ENCODE data around the gene FILIP1L. TPM values are rescaled to one million over a fixed set of nuclear protein-coding genes. Genes with fewer than 3 reads are reported as not detected.

Gene FILIP1L
- total and polyA plus RNA-seq, 2 of the 8 experiments (the other 6 are each of a cell fraction or from before 2014, with no cell fraction given), result 0.06 to 0.09 TPM

DNA sequence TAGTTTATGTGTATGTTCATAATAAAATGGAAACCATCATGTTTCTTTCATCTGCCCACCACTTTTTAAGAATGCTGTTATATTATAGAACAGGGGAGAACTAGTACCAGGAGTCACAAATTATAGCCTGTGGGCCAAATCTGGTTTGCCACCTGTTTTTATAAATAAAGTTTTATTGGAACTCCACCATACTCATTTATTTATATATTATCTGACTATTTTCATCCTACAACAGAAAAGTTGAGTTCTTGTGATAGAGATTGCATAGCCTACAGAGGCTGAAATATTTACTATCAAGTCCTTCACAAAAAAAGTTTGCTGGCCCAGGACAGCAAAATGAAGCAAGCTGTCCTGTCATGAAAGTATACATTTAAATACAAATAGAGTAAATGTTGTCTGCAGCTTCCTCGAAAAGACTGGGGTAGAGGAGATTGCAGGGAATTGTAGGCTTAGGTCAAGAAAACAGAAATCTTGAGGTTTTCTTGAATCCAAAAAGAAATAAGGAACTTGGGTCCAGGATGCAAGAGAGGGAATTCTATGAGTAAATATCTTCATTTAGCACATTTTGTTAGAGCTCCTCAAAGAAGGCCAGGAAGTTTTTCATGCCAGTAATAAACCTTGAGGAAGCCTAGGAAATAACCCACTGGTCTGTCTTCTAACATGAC, 41.1 kb downstream of the FILIP1L start (continued):
- TF ChIP-seq, protein P1, sequence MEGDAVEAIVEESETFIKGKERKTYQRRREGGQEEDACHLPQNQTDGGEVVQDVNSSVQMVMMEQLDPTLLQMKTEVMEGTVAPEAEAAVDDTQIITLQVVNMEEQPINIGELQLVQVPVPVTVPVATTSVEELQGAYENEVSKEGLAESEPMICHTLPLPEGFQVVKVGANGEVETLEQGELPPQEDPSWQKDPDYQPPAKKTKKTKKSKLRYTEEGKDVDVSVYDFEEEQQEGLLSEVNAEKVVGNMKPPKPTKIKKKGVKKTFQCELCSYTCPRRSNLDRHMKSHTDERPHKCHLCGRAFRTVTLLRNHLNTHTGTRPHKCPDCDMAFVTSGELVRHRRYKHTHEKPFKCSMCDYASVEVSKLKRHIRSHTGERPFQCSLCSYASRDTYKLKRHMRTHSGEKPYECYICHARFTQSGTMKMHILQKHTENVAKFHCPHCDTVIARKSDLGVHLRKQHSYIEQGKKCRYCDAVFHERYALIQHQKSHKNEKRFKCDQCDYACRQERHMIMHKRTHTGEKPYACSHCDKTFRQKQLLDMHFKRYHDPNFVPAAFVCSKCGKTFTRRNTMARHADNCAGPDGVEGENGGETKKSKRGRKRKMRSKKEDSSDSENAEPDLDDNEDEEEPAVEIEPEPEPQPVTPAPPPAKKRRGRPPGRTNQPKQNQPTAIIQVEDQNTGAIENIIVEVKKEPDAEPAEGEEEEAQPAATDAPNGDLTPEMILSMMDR (IDR thresholded peaks at IDR 0.05; ENCODE audit: control extremely low read depth in 1 of 3, insufficient read depth in 1 of 3, low read depth in 1 of 3, low read length in 3 of 3), result no peak
- TF ChIP-seq SIRT6 (IDR thresholded peaks at IDR 0.05; ENCODE audit: low read length) (no peak), EZH2 (IDR thresholded peaks at IDR 0.05; ENCODE audit: low read depth, low read length, severe bottlenecking) (no peak), GABPA (IDR thresholded peaks at IDR 0.05; ENCODE audit: borderline replicate concordance, insufficient read depth, low read length) (no peak)

Data from H1 (cell line).